LNCAP (cell line): ENCODE data around the gene CARMIL3.

ENCODE experiments used
- CTCF ChIP-seq: fragments of 450-650 bp; IDR thresholded peaks from 2 replicates; pipeline ENCODE4 v1.5.1; 2017; ENCODE audit warnings: mild to moderate bottlenecking

Gene CARMIL3

DNA sequence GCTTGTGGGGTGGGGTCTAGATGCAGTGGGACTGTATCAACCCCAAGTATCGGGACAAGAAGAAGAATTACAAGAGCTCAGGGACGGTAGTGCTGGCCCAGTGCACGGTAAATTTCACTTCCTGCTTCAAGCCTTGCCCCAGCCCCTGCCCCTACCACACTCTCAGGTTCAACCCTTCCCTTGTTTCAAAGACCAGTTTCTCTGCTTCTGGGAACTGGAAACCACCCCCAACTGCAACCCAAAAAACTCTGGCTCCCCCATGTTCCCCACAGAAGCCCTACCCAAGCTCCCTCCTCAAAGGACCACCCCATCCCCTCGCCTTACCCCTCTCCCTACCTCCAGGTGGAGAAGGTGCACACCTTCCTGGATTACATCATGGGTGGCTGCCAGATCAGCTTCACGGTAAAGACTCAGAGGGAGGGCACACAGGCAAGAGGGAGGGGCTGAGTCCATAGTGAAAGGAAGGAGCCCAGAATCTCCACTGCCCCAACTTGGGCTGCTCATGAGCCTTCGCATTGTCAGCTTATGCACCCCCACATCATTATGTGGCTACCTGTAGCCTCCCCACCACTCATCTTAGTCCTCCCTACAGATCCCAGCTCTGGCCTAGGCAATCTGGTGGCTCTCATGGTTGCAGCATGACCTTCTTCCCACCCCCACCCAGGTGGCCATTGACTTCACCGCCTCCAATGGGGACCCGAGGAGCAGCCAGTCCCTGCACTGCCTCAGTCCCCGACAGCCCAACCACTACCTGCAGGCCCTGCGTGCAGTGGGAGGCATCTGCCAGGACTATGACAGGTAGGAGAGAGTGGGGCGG lies 23.9 kb downstream of the CARMIL3 start:
- TF ChIP-seq CTCF = no peak

- no peak for TF ChIP-seq CTCF
These were observed 24.4 kb downstream of the CARMIL3 start for GRCh38 chr14:24076302-24076601.

GRCh38 chr14:24077086-24077485 lies 25.3 kb downstream of the CARMIL3 start:
- no peak for TF ChIP-seq CTCF

DNA sequence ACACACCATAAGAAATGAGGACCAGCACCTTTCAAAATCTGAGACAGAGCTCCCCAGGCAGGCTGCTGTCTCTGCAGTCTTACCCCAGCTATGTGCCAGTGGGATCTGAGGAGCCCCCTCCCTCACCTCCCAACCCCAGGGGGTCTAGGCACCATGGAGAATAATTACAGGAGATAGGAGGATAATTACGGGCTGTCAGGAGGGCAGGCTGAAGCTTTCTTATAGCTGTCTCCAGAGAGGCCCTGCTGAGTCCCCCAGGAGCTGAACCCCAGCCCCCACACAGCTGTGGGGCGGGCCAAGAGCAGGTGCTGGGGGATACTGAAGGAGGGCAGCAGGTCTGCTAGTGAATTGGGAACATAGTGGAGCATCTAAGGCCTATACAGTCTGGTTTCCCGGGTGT lies 26.3 kb downstream of the CARMIL3 start:
- no peak for TF ChIP-seq CTCF

- no peak for TF ChIP-seq CTCF
These were observed 27.8 kb downstream of the CARMIL3 start for GRCh38 chr14:24079491-24080141.

- no peak for TF ChIP-seq CTCF
These were observed 28.3 kb downstream of the CARMIL3 start for GRCh38 chr14:24080142-24080530.

GRCh38 chr14:24080888-24081738 lies 29.3 kb downstream of the CARMIL3 start:
- no peak for TF ChIP-seq CTCF
